Natural killer cell treated with Interleukin-12 subunit alpha and Interleukin-12 subunit beta and Interleukin-15 and Interleukin-18, amount 100 ng/mL, for 72 hours (primary cell): Measurements from ENCODE around the gene CFAP157. TPM values are rescaled to one million over a fixed set of nuclear protein-coding genes. Genes with fewer than 3 reads are reported as not detected.
"Not testable (repeated sequence)": the region's sequence is repeated elsewhere in the genome, so short reads cannot be mapped to it uniquely, and the experiment has no call there.

Experiments
- ATAC-seq, 2 donors: fragments of 150-1000 bp; cut with Tn5 transposase in 1 of 2; sonication (Bioruptor Pico), chemical (Tn5 transposase) in 1 of 2; 2 replicates each; pipeline ENCODE4 v1.10.0; 2021
- DNase-seq: peaks from one replicate; pipeline ENCODE4 v3.0.0; 2022; ENCODE audit warnings: low spot score
- H3K27ac Mint-ChIP-seq, 2 donors: 1 replicate in 1 of 2; 2 replicates in 1 of 2; pipeline ENCODE4 v1.8.0; 2022; ENCODE audit warnings: mixed read lengths in 2 of 2, mild to moderate bottlenecking in 1 of 2, moderate library complexity in 1 of 2
- H3K27me3 Mint-ChIP-seq, 2 donors: 1 replicate in 1 of 2; 2 replicates in 1 of 2; pipeline ENCODE4 v1.8.0; 2022; ENCODE audit warnings: mixed read lengths in 2 of 2
- H3K36me3 Mint-ChIP-seq: one replicate; pipeline ENCODE4 v1.8.0; 2022; ENCODE audit warnings: mixed read lengths
- H3K4me1 Mint-ChIP-seq, 2 donors: 1 replicate in 1 of 2; 2 replicates in 1 of 2; pipeline ENCODE4 v1.8.0; 2022; ENCODE audit warnings: low read depth in 2 of 2, mixed read lengths in 2 of 2, mild to moderate bottlenecking in 1 of 2
- H3K4me3 Mint-ChIP-seq: one replicate; pipeline ENCODE4 v1.8.0; 2022; ENCODE audit warnings: mixed read lengths
- H3K9me3 Mint-ChIP-seq: 2 replicates; pipeline ENCODE4 v1.8.0; 2022; ENCODE audit warnings: mixed read lengths
- total RNA-seq, 2 donors: library from RNA; stranded (reverse); gene quantifications; one replicate each; pipeline ENCODE4 v1.2.3, GENCODE V29; 2022

Gene CFAP157
- total RNA-seq, 2 donors from 2014 or later = not detected

DNA sequence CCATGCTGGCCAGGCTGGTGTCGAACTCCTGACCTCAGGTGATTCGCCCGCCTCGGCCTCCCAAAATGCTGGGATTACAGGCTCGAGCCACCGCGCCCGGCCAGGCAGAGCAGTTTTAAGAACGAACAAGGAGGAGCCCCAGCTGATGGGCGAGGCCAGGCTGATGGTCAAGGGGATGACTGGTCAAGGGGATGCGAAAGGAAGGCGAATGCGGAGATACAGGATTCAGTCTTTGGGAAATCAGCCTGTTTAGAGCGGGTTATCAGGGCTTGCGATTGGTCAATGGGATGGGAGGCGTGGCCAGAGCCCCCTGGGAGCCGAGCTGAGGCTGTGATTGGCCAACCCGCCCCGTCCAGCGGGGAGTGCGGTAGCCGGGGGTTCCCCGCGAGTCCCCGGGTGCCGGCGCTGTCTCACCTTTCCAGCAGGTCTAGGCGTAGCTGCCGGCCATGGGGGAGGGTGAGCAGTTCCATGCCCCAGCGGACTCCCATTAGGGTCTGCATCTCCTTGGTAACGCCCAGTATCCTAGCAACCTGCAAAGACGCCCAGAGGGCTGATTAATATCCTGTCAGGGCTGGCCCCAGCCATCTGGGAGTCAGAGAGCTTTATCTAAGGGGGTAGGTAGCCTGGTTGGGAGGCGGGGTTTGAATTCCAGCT is 35.8 kb downstream of the CFAP157 start:
- H3K27me3 Mint-ChIP-seq = no peaks in the 10 kb centered on the region
- no peak overlapping the region for H3K4me3 Mint-ChIP-seq
- no peaks in the 10 kb centered on the region for H3K9me3 Mint-ChIP-seq
- ATAC-seq (no peak), DNase-seq (no peak)
- peaks cover 0 to 8% of the 10 kb centered on the region in 2 donors for H3K4me1 Mint-ChIP-seq
- H3K36me3 Mint-ChIP-seq = no peaks in the 10 kb centered on the region
- peak overlapping the region in 1 of 2 donors; percentile 61 for H3K27ac Mint-ChIP-seq

- ATAC-seq = no peak
- H3K36me3 Mint-ChIP-seq = no peaks in the 10 kb centered on the region
- H3K4me3 Mint-ChIP-seq = no peak overlapping the region
- H3K9me3 Mint-ChIP-seq = no peaks in the 10 kb centered on the region
- no peak for DNase-seq
- H3K27ac Mint-ChIP-seq = no peak overlapping the region
- H3K4me1 Mint-ChIP-seq = peaks cover 0 to 12% of the 10 kb centered on the region in 2 donors
- no peaks in the 10 kb centered on the region for H3K27me3 Mint-ChIP-seq
Measured at GRCh38 chr9:127744398-127745110, 37.8 kb downstream of the CFAP157 start.

DNA sequence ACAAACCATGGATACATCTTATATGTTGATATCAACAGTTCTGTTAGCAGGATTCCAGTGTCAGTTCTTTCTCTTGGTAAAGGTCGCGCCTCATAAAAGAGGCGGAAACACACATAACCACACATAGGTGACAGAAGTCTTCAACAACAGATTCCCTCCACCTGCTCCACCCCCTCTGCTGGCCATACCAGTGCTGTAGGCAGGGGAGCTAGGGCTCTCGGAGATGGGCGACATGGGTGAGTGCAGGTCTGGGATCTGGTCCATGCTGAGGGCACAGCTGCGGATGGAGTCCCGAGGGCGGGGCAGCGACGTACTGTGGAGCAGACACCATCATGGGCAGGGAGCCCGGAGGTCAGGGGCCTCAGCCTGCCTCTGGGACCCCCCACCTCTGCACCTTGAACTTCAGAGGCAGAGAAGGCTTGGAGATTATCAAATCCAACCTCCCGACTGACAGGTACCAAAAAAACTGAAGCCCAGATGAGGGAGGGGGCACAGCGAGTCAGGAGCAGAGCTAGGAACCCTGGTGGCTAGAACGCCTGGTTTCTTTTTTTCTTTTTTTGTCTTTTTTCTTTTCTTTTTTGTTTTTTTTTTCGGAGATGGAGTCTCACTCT is 40.3 kb downstream of the CFAP157 start:
- H3K9me3 Mint-ChIP-seq = no peaks in the 10 kb centered on the region
- DNase-seq (no peak), ATAC-seq (no peak)
- no peaks in the 10 kb centered on the region for H3K27me3 Mint-ChIP-seq
- H3K27ac Mint-ChIP-seq = peak overlapping the region in 1 of 2 donors; percentile 39
- H3K4me1 Mint-ChIP-seq = peaks cover 0 to 12% of the 10 kb centered on the region in 2 donors
- peaks cover 5% of the 10 kb centered on the region for H3K36me3 Mint-ChIP-seq
- H3K4me3 Mint-ChIP-seq = no peak overlapping the region

DNA sequence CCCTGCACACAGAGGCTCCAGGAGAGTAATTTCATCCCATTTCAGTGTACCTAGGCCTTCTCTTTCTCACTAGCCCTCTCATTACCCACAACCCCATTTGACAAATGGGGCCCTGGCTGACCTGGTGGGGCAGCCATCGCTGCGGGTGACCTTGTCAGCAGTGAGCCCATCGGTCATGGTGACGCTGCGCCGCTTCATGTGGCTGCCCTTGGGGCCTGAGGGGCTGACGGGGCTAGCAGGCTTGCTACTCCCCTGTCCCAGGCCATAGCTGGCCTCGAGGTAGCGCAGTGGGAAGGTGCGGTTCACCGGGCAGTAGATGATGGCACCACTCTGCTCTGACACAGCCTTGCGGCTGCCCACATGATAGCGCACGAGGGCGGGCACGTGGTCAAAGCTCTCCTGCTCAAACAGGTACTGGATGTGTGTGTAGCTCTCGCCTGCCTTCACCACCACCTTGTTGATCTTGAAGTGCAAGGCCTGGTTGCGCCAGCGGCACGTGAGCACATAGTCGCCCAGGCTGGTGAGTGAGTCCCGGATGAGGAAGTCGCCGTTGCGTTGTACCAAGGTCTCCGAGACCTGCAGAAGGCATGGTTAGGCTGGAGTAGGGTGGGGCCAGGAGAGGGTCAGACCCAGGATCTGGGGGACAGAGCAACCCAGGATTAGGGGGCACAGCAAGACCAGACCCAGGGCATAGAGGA is 42.5 kb downstream of the CFAP157 start:
- ATAC-seq = no peak
- Mint-ChIP-seq H3K4me1 (peaks cover 0 to 17% of the 10 kb centered on the region in 2 donors), H3K27me3 (no peaks in the 10 kb centered on the region), H3K27ac (no peak overlapping the region), H3K9me3 (no peaks in the 10 kb centered on the region), H3K36me3 (peaks cover 5% of the 10 kb centered on the region), H3K4me3 (no peak overlapping the region)
- DNase-seq = no peak

GRCh38 chr9:127751269-127752054 is 44.7 kb downstream of the CFAP157 start:
- peaks cover 0 to 17% of the 10 kb centered on the region in 2 donors for H3K4me1 Mint-ChIP-seq
- ATAC-seq (no peak), DNase-seq (no peak)
- H3K9me3 Mint-ChIP-seq = no peaks in the 10 kb centered on the region
- peak overlapping the region in 1 of 2 donors; percentile 28 for H3K27ac Mint-ChIP-seq
- H3K27me3 Mint-ChIP-seq = no peaks in the 10 kb centered on the region
- H3K36me3 Mint-ChIP-seq = peaks cover 5% of the 10 kb centered on the region
- no peak overlapping the region for H3K4me3 Mint-ChIP-seq

DNA sequence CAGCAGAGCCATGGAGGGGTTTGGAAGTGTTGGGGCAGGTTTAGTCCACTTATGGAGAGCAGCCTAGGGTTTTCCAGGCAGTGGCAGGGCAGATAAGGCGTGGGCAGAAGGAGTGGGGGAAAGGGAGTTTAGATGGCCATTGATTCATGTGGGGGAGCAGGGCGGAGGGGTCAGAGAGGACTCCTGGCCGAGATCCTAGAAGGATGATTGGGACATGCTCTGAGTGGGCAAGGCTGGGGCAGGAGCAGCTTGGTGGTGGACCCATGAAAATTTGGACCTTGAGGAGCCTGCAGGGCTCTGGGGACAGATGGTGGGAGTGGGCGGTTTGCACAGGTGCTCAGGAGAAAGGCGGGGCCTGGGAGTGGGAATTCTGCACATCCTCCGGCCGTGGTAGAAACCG is 46.4 kb downstream of the CFAP157 start:
- Mint-ChIP-seq H3K36me3 (peaks cover 5% of the 10 kb centered on the region), H3K4me1 (peaks cover 0 to 5% of the 10 kb centered on the region in 2 donors), H3K4me3 (no peak overlapping the region), H3K27ac (peak overlapping the region in 1 of 2 donors; percentile 72), H3K9me3 (no peaks in the 10 kb centered on the region), H3K27me3 (no peaks in the 10 kb centered on the region)
- no peak for DNase-seq
- ATAC-seq = no peak

GRCh38 chr9:127753622-127754021 is 46.8 kb downstream of the CFAP157 start:
- Mint-ChIP-seq H3K36me3 (peaks cover 5% of the 10 kb centered on the region), H3K4me3 (no peak overlapping the region), H3K27me3 (no peaks in the 10 kb centered on the region), H3K4me1 (peaks cover 0 to 7% of the 10 kb centered on the region in 2 donors), H3K9me3 (no peaks in the 10 kb centered on the region), H3K27ac (no peak overlapping the region)
- ATAC-seq = no peak
- no peak for DNase-seq

DNA sequence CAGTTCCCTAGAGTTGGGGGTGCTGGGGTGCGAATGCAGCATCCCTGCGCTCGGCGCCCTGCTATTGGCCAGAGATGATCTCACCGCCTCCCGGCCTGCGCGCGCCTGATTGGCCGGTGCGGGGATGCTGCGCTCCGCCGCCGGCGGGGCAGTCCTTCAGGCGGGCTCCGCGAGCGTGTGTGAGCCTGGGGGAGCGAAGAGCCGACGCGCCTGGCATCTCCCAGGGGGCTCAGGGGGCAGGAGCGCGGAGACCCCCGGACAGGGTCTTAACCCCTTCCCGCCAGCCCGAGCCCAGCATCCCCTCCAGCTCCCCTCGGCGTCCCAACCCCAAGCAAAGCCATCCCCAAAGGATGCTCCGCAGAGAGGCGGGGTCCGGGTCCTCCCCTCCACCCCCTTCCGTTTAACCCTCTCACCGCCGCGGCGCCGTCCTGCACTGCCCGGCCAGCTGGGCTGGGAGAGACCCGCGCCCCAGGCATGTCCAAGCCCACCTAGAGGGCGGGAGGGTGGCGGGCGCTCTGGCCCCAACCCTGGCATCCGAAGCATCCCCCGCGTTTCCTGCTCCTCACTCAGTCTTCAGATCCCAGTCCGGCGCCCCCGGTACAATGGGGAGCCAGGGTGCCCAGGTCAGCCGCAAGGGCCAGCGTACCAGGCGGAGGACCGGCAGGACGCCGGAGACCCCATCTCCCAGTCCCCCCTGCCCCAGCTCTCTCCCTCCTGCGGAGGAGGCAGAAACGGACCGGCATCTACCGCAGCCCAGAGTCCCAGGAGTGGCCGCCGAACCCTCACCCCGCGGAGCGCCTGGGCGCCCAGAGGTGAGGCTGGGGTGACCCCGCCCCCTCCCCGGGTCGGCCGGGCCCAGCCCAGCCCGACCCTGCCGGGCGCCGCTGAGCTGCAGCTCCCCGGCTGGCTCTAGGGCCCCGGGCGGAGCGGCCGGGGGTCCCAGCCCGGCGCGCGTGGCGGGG is 47.6 kb downstream of the CFAP157 start:
- H3K9me3 Mint-ChIP-seq = no peaks in the 10 kb centered on the region
- no peak overlapping the region for H3K4me3 Mint-ChIP-seq
- DNase-seq (no peak), ATAC-seq (peak in 1 of 2 donors; percentile 22)
- H3K36me3 Mint-ChIP-seq = peaks cover 5% of the 10 kb centered on the region
- H3K4me1 Mint-ChIP-seq = peaks cover 0 to 11% of the 10 kb centered on the region in 2 donors
- no peak overlapping the region for H3K27ac Mint-ChIP-seq
- no peaks in the 10 kb centered on the region for H3K27me3 Mint-ChIP-seq

GRCh38 chr9:127755061-127756060 is 48.6 kb downstream of the CFAP157 start:
- no peaks in the 10 kb centered on the region for H3K27me3 Mint-ChIP-seq
- no peak for ATAC-seq
- DNase-seq = no peak
- H3K27ac Mint-ChIP-seq = no peak overlapping the region
- H3K4me3 Mint-ChIP-seq = no peak overlapping the region
- peaks cover 4% of the 10 kb centered on the region for H3K36me3 Mint-ChIP-seq
- peaks cover 0 to 11% of the 10 kb centered on the region in 2 donors for H3K4me1 Mint-ChIP-seq
- H3K9me3 Mint-ChIP-seq = no peaks in the 10 kb centered on the region

DNA sequence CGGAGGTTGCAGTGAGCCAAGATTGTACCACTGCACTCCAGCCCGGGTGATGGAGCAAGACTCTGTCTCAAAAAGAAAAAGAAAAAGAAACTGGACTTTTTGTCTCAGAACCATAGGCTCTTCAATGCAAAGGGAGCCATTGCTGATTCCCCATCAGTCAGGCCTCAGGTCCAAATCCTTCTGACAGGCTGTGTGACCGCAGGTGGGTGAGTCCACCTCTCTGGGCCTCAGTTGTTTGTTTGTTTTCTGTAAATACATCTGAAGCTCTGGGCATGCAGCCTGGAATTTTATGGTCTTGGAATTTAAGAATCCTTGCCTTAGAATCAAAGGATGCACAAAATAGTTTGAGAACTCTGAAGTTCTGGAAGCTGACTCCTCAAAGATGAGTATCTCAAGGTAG is 49.4 kb downstream of the CFAP157 start:
- Mint-ChIP-seq H3K4me1 (peaks cover 0 to 11% of the 10 kb centered on the region in 2 donors), H3K4me3 (no peak overlapping the region), H3K27ac (no peak overlapping the region), H3K9me3 (no peaks in the 10 kb centered on the region), H3K27me3 (no peaks in the 10 kb centered on the region), H3K36me3 (no peaks in the 10 kb centered on the region)
- no peak for ATAC-seq
- DNase-seq = no peak

DNA sequence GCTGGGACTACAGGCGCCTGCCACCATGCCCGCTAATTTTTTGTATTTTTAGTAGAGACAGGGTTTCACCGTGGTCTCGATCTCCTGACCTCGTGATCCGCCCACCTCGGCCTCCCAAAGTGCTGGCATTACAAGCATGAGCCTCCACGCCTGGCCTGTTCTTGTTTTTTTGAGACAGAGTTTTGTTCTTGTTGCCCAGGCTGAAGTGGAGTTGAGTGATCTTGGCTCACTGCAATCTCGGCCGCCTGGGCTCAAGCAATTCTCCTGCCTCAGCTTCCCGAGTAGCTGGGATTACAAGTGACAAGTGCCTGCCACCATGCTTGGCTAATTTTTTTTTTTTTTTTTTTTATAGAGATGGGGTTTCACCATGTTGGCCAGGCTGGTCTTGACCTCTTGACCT is 50.0 kb downstream of the CFAP157 start:
- DNase-seq, H3K9me3 Mint-ChIP-seq, H3K4me3 Mint-ChIP-seq, H3K27ac Mint-ChIP-seq, H3K27me3 Mint-ChIP-seq, ATAC-seq, H3K36me3 Mint-ChIP-seq: not testable (repeated sequence)
- H3K4me1 Mint-ChIP-seq = peaks cover 0 to 11% of the 10 kb centered on the region in 2 donors
